ENCODE data around the gene SMIM35.

DNA sequence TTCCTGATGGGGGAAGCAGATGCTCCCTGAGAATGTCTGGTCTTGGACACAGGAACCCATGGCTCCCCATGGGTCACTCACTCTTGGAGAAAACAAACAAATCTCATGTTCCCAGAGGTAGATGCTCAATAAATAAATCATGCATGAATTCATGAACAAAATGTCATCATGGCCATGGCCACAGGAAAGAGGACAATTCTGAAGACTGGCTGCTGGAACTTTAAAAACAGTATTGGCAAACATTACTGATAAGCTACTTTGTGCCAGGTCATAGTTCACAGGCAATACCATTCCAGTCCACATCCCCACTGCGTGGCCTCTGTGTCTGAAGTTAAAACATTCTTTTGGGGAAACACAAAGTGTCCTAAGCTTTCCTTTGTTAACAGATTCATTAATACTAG, 9.2 kb upstream of the SMIM35 start:
- TF ChIP-seq, protein P1, sequence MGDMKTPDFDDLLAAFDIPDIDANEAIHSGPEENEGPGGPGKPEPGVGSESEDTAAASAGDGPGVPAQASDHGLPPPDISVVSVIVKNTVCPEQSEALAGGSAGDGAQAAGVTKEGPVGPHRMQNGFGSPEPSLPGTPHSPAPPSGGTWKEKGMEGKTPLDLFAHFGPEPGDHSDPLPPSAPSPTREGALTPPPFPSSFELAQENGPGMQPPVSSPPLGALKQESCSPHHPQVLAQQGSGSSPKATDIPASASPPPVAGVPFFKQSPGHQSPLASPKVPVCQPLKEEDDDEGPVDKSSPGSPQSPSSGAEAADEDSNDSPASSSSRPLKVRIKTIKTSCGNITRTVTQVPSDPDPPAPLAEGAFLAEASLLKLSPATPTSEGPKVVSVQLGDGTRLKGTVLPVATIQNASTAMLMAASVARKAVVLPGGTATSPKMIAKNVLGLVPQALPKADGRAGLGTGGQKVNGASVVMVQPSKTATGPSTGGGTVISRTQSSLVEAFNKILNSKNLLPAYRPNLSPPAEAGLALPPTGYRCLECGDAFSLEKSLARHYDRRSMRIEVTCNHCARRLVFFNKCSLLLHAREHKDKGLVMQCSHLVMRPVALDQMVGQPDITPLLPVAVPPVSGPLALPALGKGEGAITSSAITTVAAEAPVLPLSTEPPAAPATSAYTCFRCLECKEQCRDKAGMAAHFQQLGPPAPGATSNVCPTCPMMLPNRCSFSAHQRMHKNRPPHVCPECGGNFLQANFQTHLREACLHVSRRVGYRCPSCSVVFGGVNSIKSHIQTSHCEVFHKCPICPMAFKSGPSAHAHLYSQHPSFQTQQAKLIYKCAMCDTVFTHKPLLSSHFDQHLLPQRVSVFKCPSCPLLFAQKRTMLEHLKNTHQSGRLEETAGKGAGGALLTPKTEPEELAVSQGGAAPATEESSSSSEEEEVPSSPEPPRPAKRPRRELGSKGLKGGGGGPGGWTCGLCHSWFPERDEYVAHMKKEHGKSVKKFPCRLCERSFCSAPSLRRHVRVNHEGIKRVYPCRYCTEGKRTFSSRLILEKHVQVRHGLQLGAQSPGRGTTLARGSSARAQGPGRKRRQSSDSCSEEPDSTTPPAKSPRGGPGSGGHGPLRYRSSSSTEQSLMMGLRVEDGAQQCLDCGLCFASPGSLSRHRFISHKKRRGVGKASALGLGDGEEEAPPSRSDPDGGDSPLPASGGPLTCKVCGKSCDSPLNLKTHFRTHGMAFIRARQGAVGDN (CRISPR knock-in tag; IDR thresholded peaks at IDR 0.05), result no peak
- TF ChIP-seq KLF9 (CRISPR knock-in tag; IDR thresholded peaks at IDR 0.05; ENCODE audit: low read depth), result no peak
- TF ChIP-seq ZBTB20 (CRISPR knock-in tag; IDR thresholded peaks at IDR 0.05; ENCODE audit: borderline replicate concordance, low read depth), result peak; percentile 85; the same call in 1 of the 2 replicates
- TF ChIP-seq, protein P2, sequence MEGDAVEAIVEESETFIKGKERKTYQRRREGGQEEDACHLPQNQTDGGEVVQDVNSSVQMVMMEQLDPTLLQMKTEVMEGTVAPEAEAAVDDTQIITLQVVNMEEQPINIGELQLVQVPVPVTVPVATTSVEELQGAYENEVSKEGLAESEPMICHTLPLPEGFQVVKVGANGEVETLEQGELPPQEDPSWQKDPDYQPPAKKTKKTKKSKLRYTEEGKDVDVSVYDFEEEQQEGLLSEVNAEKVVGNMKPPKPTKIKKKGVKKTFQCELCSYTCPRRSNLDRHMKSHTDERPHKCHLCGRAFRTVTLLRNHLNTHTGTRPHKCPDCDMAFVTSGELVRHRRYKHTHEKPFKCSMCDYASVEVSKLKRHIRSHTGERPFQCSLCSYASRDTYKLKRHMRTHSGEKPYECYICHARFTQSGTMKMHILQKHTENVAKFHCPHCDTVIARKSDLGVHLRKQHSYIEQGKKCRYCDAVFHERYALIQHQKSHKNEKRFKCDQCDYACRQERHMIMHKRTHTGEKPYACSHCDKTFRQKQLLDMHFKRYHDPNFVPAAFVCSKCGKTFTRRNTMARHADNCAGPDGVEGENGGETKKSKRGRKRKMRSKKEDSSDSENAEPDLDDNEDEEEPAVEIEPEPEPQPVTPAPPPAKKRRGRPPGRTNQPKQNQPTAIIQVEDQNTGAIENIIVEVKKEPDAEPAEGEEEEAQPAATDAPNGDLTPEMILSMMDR (CRISPR knock-in tag; IDR thresholded peaks at IDR 0.05), result no peak
- TF ChIP-seq, protein P3, sequence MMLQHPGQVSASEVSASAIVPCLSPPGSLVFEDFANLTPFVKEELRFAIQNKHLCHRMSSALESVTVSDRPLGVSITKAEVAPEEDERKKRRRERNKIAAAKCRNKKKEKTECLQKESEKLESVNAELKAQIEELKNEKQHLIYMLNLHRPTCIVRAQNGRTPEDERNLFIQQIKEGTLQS (CRISPR knock-in tag; IDR thresholded peaks at IDR 0.05), result no peak
- no peak; the same call in 1 of the 2 replicates for TF ChIP-seq ZNF264 (CRISPR knock-in tag; IDR thresholded peaks at IDR 0.05)
- no peak for TF ChIP-seq ZNF766 (CRISPR knock-in tag; IDR thresholded peaks at IDR 0.05; ENCODE audit: borderline replicate concordance)
- no peak for TF ChIP-seq EZH2 (conservative IDR thresholded peaks at IDR 0.05; ENCODE audit: low read depth, low read length)
- no peak for TF ChIP-seq RAD21 (CRISPR knock-in tag; IDR thresholded peaks at IDR 0.05)
- TF ChIP-seq RELA (CRISPR knock-in tag; IDR thresholded peaks at IDR 0.05), result no peak
- TF ChIP-seq POLR2A (IDR thresholded peaks at IDR 0.05; ENCODE audit: insufficient read depth in 1 of 2, low read depth in 2 of 2, low read length in 2 of 2), result no peak
- TF ChIP-seq, protein P4, sequence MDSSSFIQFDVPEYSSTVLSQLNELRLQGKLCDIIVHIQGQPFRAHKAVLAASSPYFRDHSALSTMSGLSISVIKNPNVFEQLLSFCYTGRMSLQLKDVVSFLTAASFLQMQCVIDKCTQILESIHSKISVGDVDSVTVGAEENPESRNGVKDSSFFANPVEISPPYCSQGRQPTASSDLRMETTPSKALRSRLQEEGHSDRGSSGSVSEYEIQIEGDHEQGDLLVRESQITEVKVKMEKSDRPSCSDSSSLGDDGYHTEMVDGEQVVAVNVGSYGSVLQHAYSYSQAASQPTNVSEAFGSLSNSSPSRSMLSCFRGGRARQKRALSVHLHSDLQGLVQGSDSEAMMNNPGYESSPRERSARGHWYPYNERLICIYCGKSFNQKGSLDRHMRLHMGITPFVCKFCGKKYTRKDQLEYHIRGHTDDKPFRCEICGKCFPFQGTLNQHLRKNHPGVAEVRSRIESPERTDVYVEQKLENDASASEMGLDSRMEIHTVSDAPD (CRISPR knock-in tag; IDR thresholded peaks at IDR 0.05), result peak; percentile 76
- TF ChIP-seq ZNF292 (CRISPR knock-in tag; IDR thresholded peaks at IDR 0.05; ENCODE audit: borderline replicate concordance, low read depth), result peak; percentile 81
